ENCODE data around the gene MGAT1. TPM values are rescaled to one million over a fixed set of nuclear protein-coding genes. Genes with fewer than 3 reads are reported as not detected.

Gene MGAT1
- total RNA-seq, 1 experiment from 2014 or later = 72.7 TPM

DNA sequence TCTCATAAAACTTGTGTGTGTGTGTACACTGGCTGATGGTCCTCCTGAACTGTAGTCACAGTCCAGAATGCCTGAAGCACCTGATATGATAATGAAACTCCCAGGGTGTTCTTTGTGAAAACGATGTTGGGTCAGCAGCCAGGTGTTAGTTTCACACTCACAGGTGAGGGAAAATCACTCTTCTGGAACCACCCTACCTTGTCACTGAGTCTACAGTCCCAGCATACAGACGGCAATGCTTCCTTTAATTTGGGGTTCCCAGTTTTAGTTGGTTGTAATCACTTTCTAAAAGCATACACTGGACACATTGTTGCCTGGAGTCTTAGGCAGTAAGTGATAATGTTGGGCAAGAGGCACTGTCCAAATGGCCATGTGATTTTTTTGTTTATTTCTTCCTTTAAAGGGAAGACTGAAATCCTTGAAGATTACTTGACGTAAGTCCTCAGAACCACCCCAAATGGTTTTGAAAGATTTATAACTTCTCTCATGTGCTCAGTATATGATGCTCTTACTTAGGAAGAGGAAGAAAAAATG, 18.2 kb upstream of the MGAT1 start:
- Mint-ChIP-seq H3K27ac (no peak overlapping the region), H3K27me3 (ENCODE audit: low read depth) (peaks cover 31% of the 10 kb centered on the region), H3K4me3 (no peak overlapping the region), H3K4me1 (peaks cover 17 to 19% of the 10 kb centered on the region in 2 experiments), H3K9me3 (peaks cover 0 to 2% of the 10 kb centered on the region in 2 experiments; a peak in 1 of 5 replicates), H3K36me3 (ENCODE audit: insufficient read depth in 1 of 3, low read depth in 3 of 3) (no peaks in the 10 kb centered on the region)
- Histone ChIP-seq H3K56ac (ENCODE audit: insufficient read length, low read depth, low read length) (no peak overlapping the region), H3K23me2 (ENCODE audit: insufficient read length, low read depth, low read length, poor library complexity, severe bottlenecking) (no peaks in the 10 kb centered on the region), H3K4ac (ENCODE audit: low read depth, low read length) (no peak overlapping the region), H3K79me2 (ENCODE audit: insufficient read depth, low read length) (no peaks in the 10 kb centered on the region), H2BK120ac (ENCODE audit: low read depth, low read length, poor library complexity, severe bottlenecking) (no peak overlapping the region), H3K79me1 (ENCODE audit: insufficient read depth, low read depth, low read length, poor library complexity, severe bottlenecking) (no peaks in the 10 kb centered on the region), H2BK5ac (ENCODE audit: insufficient read length, low read length) (no peak overlapping the region), H3K23ac (ENCODE audit: insufficient read length, low read depth, low read length) (no peak overlapping the region), H3K9me3 (ENCODE audit: control insufficient read depth, low read depth, low read length) (no peaks in the 10 kb centered on the region), H3K27ac (ENCODE audit: insufficient read length, low read depth, low read length) (no peak overlapping the region), H4K5ac (ENCODE audit: insufficient read length, low read depth, low read length) (no peak overlapping the region), H2BK20ac (ENCODE audit: low read depth, low read length, poor library complexity, severe bottlenecking) (no peak overlapping the region), H3K9ac (ENCODE audit: extremely low read depth, insufficient read length, low read length) (no peak overlapping the region), H4K91ac (ENCODE audit: insufficient read length, low read depth, low read length) (no peak overlapping the region), H4K8ac (replicated peaks; ENCODE audit: insufficient read length, low read depth, low read length) (no peak overlapping the region), H3K18ac (ENCODE audit: insufficient read length, low read depth, low read length) (no peak overlapping the region), H3K14ac (ENCODE audit: insufficient read depth, low read length) (no peak overlapping the region), H2AK5ac (ENCODE audit: insufficient read length, low read length) (no peak overlapping the region), H4K20me1 (ENCODE audit: control insufficient read depth, insufficient read depth, insufficient read length) (no peaks in the 10 kb centered on the region), H3K4me1 (ENCODE audit: insufficient read depth, low read length) (no peaks in the 10 kb centered on the region), H2AFZ (ENCODE audit: low read length) (no peak overlapping the region), H3K27me3 (ENCODE audit: insufficient read depth, low read length) (no peaks in the 10 kb centered on the region), H3T11ph (ENCODE audit: low read length) (no peak overlapping the region), H2BK12ac (ENCODE audit: insufficient read length, low read depth, low read length) (no peak overlapping the region), H3K4me2 (ENCODE audit: insufficient read depth, insufficient read length, low read length) (no peak overlapping the region), H2BK15ac (ENCODE audit: low read depth, low read length) (no peak overlapping the region)
- WGBS (ENCODE audit: extremely low coverage, insufficient read length, low lambda C conversion rate) = no CpG with 5 or more reads among the region's 3 CpGs
- no peak for DNase-seq
- TF ChIP-seq, protein P1, sequence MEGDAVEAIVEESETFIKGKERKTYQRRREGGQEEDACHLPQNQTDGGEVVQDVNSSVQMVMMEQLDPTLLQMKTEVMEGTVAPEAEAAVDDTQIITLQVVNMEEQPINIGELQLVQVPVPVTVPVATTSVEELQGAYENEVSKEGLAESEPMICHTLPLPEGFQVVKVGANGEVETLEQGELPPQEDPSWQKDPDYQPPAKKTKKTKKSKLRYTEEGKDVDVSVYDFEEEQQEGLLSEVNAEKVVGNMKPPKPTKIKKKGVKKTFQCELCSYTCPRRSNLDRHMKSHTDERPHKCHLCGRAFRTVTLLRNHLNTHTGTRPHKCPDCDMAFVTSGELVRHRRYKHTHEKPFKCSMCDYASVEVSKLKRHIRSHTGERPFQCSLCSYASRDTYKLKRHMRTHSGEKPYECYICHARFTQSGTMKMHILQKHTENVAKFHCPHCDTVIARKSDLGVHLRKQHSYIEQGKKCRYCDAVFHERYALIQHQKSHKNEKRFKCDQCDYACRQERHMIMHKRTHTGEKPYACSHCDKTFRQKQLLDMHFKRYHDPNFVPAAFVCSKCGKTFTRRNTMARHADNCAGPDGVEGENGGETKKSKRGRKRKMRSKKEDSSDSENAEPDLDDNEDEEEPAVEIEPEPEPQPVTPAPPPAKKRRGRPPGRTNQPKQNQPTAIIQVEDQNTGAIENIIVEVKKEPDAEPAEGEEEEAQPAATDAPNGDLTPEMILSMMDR (conservative IDR thresholded peaks at IDR 0.05) = no peak
